ENCODE data around the gene OPCML. TPM values are rescaled to one million over a fixed set of nuclear protein-coding genes. Genes with fewer than 3 reads are reported as not detected.

OPCML gene
- not detected for total RNA-seq
- total RNA-seq: 0 reads per million in 2 donors

DNA sequence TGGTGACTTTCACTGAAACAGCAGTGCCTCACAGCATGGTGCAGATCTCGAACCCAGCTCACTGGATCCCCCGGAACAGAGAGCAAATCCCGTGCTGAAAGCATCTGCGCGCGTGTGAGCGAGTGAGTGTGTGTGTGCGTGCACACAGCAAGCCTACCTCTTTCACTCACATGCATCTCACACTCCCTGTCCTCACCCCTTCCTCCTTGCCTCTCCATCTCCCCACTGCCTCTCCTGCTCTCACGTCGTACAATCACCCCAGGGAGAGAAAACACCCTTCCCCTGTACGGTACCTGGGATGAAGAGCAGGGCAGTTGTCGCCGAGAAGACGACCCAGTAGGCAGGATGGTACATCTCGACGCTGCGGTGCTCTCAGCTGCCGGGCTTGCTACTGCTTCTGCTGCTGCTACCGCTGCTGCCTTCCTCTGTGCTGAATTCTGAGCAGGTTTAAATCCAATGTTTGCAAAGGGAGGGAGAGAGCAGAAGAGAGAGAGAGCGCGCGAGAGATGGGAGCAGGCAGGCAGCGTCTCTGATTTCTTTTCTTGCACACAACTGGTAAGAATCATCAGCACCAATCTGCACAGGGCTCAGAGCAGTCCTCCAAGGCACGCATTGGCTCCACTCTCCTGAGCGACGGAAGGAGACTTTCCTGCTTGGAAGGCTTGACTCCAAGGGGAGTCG, at the start of gene OPCML:
Gene OPCML (minus strand): TSS at position 531 of the 681 bp plus-strand sequence.
- no peaks in the 10 kb centered on the region for H3K4me1 Mint-ChIP-seq
- H3K27ac Mint-ChIP-seq: no peak within 1 kb of the TSS
- peaks cover 63% of the 10 kb centered on the region for H3K27me3 Mint-ChIP-seq
- H3K36me3 Mint-ChIP-seq (ENCODE audit: low read depth): peaks cover 3% of the 10 kb centered on the region
- DNase-seq (no peak), ATAC-seq (no peak)
- no peak within 1 kb of the TSS for H3K4me3 Mint-ChIP-seq
- no peaks in the 10 kb centered on the region for H3K9me3 ChIP-seq (ENCODE audit: control insufficient read depth, low read length, poor library complexity, severe bottlenecking)

DNA sequence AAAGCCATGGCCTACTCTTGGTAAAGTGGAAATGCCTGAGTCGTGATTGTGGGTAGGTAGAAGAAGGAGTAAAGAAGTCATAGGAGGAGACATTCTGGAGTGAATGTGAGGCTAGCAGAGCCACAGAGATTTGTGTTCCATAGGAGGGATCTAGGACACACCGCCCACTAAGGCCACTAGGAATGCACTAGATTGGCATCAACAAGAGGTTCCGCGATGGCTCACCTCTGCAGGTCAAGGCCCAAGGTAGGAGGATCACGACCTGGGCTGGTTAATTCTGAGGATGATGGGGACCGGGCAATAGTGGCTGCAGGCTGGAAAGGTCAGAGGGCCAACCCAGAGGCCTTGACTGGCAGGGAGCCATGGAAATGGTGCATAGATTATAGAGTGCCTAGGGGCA, 48.8 kb upstream of the OPCML start:
- DNase-seq: no peak
- Mint-ChIP-seq H3K27ac (no peak overlapping the region), H3K36me3 (ENCODE audit: low read depth) (no peaks in the 10 kb centered on the region), H3K27me3 (no peaks in the 10 kb centered on the region), H3K4me1 (no peaks in the 10 kb centered on the region), H3K4me3 (no peak overlapping the region)
- peaks cover 2% of the 10 kb centered on the region for H3K9me3 ChIP-seq (ENCODE audit: control insufficient read depth, low read length, poor library complexity, severe bottlenecking)
- no peak for ATAC-seq

DNA sequence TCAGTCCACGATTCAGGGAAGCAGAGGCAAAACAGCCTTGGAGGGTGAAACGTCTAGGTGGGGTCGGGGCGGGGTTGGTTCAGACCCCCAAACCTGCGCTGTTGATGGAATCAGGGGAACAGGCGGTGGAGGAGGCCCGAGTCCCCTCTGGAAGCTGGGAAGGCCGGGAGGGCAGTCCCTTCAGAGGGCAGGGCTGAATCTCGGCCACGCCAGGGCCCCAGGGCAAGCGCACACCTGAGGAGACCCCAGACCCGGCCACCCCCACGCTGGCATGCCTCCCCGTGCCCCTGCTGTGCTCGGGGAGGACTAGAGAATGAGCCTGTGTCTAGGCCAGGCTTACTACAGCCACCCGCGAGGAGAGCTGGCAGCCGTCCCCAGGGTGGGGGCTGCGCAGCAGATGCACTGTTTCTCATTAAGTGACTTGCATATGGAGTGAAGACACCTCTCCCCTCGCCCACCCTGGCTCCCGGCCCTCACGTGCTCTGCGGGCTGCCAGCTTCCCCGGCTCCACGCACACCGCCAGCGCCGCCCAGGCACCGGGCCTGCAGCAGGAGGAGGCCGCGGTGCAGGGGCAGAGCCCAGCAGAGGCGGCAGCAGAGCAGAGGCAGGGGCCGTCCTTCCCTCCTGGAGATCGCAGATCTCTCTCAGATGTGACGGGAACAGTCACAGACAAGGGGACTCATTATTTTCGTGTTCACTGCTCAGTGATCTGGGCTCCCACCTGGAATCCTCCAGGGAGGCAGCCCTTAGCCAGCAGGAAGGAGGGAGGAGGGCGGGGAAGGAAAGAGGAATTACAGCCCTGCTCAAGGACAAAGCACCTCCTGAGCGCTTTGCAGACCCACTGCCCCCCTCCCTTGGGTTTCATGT, 47.1 kb upstream of the OPCML start:
- Mint-ChIP-seq H3K4me3 (no peak overlapping the region), H3K36me3 (ENCODE audit: low read depth) (no peaks in the 10 kb centered on the region), H3K27me3 (no peaks in the 10 kb centered on the region), H3K4me1 (no peaks in the 10 kb centered on the region), H3K27ac (no peak overlapping the region)
- DNase-seq: no peak
- no peak for ATAC-seq
- H3K9me3 ChIP-seq (ENCODE audit: control insufficient read depth, low read length, poor library complexity, severe bottlenecking): peaks cover 2% of the 10 kb centered on the region

DNA sequence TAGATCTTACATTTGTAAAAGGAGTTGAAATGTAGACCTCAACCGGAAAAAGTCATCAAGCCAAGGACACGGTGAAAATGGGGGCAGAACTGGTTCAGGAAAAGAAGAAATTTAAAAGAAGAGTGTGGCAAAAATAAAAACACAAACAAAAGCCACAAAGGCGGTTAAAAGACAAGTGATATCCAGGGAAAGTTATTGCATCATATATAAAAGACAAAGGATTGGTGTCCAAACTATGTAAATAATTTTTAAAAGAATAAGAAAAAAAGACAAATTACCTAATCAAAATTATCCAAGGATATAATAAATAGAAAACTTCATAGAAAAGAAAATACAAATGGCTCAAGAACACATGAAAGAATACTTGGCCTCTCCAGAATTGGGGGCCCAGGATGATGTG, 45.1 kb upstream of the OPCML start:
- H3K27me3 Mint-ChIP-seq: peaks cover 5% of the 10 kb centered on the region
- peaks cover under 1% of the 10 kb centered on the region for H3K9me3 ChIP-seq (ENCODE audit: control insufficient read depth, low read length, poor library complexity, severe bottlenecking)
- H3K36me3 Mint-ChIP-seq (ENCODE audit: low read depth): no peaks in the 10 kb centered on the region
- DNase-seq (no peak), ATAC-seq (no peak)
- no peaks in the 10 kb centered on the region for H3K4me1 Mint-ChIP-seq
- H3K4me3 Mint-ChIP-seq: no peak overlapping the region
- H3K27ac Mint-ChIP-seq: no peak overlapping the region

DNA sequence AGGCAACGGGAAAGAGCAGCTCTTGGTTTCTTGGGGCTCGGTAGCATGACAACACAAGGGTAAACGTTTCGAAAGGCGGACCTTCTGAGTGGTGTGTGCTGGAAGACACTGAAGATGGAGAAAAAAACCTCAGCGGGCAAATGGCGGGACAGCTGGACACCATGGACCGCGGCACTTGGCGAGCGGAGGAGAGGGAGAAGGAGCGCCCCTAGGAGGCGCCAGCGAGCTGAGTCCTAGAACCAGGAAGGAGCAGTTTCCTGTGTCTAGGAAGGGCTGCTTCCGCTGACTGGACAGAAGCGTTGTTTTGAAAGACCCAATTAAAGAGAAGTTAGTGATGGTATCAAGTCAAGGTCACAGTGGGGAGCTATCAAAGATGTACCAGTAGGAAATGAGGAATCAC, 44.0 kb upstream of the OPCML start:
- DNase-seq (no peak), ATAC-seq (no peak)
- H3K27me3 Mint-ChIP-seq: peaks cover 5% of the 10 kb centered on the region
- H3K9me3 ChIP-seq (ENCODE audit: control insufficient read depth, low read length, poor library complexity, severe bottlenecking): no peaks in the 10 kb centered on the region
- H3K4me3 Mint-ChIP-seq: no peak overlapping the region
- no peak overlapping the region for H3K27ac Mint-ChIP-seq
- H3K4me1 Mint-ChIP-seq: no peaks in the 10 kb centered on the region
- H3K36me3 Mint-ChIP-seq (ENCODE audit: low read depth): no peaks in the 10 kb centered on the region

DNA sequence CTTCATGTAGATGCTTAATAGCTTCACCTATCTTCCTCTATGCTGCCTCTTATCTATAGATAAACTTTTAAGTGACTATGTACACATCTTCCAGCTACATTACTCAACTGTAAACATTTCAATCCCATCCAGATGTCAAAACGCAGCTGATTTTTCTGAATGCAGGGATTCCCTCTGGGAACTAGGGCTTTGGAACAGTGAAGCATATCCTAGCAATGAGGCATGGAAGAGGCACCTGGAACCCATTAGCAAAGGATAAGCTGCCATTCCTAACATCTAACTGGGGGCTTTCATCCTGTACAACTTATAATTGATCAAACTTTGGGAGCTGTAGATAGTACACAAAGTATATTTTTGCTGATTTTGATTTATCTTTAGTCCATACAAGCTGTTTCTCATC, 40.8 kb upstream of the OPCML start:
- no peaks in the 10 kb centered on the region for H3K9me3 ChIP-seq (ENCODE audit: control insufficient read depth, low read length, poor library complexity, severe bottlenecking)
- ATAC-seq (no peak), DNase-seq (no peak)
- no peaks in the 10 kb centered on the region for H3K36me3 Mint-ChIP-seq (ENCODE audit: low read depth)
- H3K4me1 Mint-ChIP-seq: no peaks in the 10 kb centered on the region
- no peak overlapping the region for H3K27ac Mint-ChIP-seq
- H3K27me3 Mint-ChIP-seq: peaks cover 5% of the 10 kb centered on the region
- H3K4me3 Mint-ChIP-seq: no peak overlapping the region

DNA sequence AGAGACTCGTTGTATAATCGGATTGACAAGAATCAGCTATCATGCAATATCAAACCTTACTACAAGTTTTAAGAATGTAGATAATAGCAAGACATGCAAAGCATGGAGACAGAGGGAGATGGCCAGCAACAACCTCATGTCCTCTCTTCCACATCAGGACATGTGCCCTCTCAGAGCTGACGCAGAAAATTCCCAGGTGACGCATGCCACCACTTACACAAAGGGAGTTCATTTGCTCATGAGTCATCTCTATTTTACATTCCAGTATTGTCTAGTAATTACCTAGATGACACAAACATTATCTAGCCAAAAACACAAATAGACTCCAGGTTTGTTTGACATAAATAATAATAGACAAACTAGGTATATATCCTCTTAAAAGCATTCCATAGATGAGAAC, 38.1 kb upstream of the OPCML start:
- ATAC-seq (no peak), DNase-seq (no peak)
- H3K27me3 Mint-ChIP-seq: peaks cover 13% of the 10 kb centered on the region
- H3K36me3 Mint-ChIP-seq (ENCODE audit: low read depth): no peaks in the 10 kb centered on the region
- H3K9me3 ChIP-seq (ENCODE audit: control insufficient read depth, low read length, poor library complexity, severe bottlenecking): no peaks in the 10 kb centered on the region
- H3K4me3 Mint-ChIP-seq: no peak overlapping the region
- H3K4me1 Mint-ChIP-seq: no peaks in the 10 kb centered on the region
- no peak overlapping the region for H3K27ac Mint-ChIP-seq

DNA sequence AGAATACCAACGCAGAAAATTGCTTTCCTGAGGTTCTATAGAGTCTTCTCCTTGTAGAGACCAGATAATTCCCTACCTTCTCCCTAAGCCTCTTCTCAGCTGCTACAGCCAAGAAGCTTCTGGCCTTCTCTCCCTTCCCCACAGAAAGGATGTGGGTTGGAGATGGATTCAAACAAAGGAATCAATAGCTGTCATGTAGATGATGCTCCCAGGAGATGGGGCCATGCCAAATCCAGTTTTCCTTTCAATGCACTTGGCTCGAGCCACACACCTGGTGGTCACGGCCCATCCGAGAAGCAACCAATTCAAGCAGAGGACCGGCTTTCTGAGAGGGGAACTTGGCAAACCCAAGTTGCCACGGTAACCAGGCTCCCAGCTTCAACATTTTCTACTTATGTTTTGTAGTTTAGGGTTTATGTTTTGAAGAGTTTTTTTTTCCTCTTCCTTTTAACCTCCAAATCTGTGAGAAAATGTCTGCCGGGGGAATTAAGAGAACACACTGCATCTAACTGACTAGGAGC, 31.3 kb upstream of the OPCML start:
- ATAC-seq (no peak), DNase-seq (no peak)
- no peaks in the 10 kb centered on the region for H3K4me1 Mint-ChIP-seq
- H3K27me3 Mint-ChIP-seq: peaks cover 8% of the 10 kb centered on the region
- H3K27ac Mint-ChIP-seq: no peak overlapping the region
- no peak overlapping the region for H3K4me3 Mint-ChIP-seq
- H3K9me3 ChIP-seq (ENCODE audit: control insufficient read depth, low read length, poor library complexity, severe bottlenecking): no peaks in the 10 kb centered on the region
- no peaks in the 10 kb centered on the region for H3K36me3 Mint-ChIP-seq (ENCODE audit: low read depth)

DNA sequence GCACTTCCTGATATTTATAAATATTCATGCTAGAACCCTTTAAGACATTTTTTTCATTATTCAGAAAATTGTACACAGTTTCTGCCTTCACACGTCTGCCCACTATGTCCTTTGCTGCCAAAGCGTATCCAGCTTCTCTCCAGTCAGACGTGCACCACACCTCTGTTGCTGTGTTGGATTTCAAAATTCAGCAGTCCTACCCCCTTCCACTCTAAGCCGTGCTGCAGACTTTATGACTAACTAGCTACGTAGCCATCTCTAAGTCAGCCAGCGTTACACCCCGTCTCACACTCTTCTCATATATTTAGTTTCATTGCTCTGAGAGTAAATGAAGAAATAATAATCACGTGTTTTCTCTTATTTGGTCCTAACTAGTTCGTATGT, 28.2 kb upstream of the OPCML start:
- no peak for DNase-seq
- H3K27me3 Mint-ChIP-seq: no peaks in the 10 kb centered on the region
- H3K4me3 Mint-ChIP-seq: no peak overlapping the region
- no peak overlapping the region for H3K27ac Mint-ChIP-seq
- no peak for ATAC-seq
- no peaks in the 10 kb centered on the region for H3K9me3 ChIP-seq (ENCODE audit: control insufficient read depth, low read length, poor library complexity, severe bottlenecking)
- H3K36me3 Mint-ChIP-seq (ENCODE audit: low read depth): no peaks in the 10 kb centered on the region
- no peaks in the 10 kb centered on the region for H3K4me1 Mint-ChIP-seq

DNA sequence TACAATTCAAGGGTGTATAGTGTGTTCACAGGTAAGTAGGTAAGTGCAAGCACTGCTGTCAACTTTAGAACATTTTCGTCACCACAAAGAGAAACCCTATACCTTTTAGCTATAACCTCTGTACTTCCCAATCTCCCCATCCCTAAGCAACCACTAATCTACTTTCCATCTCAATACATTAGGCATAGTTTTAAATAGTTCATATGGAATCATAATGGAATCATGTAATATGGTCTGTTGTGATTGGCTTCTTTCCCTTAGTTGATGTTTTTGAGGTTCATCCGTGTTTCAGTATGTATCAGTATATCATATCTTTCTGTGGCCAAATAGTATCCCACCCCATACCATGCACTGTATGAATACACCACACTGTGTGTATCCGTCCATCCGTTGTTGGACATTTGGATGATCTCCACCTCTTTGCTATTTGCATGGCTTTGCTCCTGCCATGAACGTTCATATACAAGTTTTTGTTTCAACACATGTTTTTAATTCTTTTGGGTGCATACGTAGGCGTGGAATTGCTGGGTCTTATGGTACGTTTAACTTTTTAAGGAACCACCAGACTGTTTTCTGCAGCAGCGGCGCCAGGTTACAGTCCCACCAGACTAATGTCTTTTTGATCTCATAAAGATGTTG, 27.7 kb upstream of the OPCML start:
- ATAC-seq: no peak
- Mint-ChIP-seq H3K36me3 (ENCODE audit: low read depth) (no peaks in the 10 kb centered on the region), H3K4me1 (no peaks in the 10 kb centered on the region), H3K4me3 (no peak overlapping the region), H3K27ac (no peak overlapping the region), H3K27me3 (no peaks in the 10 kb centered on the region)
- no peaks in the 10 kb centered on the region for H3K9me3 ChIP-seq (ENCODE audit: control insufficient read depth, low read length, poor library complexity, severe bottlenecking)
- no peak for DNase-seq

DNA sequence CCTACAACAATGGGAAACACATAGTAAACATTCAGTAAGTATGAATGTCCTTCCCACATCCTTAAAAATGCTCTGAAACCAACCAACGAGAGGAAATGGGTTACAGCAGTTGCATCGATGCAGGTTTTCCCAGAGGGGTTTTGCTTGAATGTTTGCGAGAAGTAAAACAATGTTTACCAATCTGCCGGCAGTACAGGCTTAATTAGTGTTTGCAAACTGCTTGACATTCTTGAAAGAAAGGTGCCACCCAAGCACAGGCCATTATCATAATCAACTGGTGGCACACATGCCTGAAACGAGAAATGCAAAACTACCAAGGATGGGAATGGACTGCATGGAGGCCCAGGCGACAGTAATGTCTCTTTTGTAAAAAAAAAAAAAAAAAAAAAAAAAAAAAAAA, 27.1 kb upstream of the OPCML start:
- no peaks in the 10 kb centered on the region for H3K9me3 ChIP-seq (ENCODE audit: control insufficient read depth, low read length, poor library complexity, severe bottlenecking)
- Mint-ChIP-seq H3K27ac (no peak overlapping the region), H3K4me3 (no peak overlapping the region), H3K4me1 (no peaks in the 10 kb centered on the region), H3K36me3 (ENCODE audit: low read depth) (no peaks in the 10 kb centered on the region), H3K27me3 (no peaks in the 10 kb centered on the region)
- DNase-seq: no peak
- no peak for ATAC-seq

DNA sequence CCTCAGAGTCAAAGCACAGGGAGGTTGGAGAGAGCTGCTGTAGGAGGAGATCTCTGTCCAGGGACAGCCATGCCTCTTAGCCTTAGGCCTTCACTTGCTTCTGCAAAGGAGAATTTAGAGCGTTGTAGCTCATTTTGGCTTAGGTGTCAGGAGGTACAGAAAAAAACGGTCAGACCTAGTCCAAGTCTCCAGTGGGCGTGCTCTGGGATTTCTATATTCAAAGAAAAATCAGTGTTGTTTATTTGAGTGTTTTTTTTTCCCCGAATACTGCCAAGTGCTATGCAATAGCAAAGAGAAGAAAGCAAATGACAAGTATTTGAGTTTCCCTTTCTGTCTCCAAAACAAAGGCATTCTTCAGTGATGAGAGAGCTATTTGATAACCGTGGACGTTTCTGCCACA, 22.7 kb upstream of the OPCML start:
- no peaks in the 10 kb centered on the region for H3K36me3 Mint-ChIP-seq (ENCODE audit: low read depth)
- H3K27me3 Mint-ChIP-seq: no peaks in the 10 kb centered on the region
- no peak overlapping the region for H3K27ac Mint-ChIP-seq
- H3K4me1 Mint-ChIP-seq: no peaks in the 10 kb centered on the region
- ATAC-seq (no peak), DNase-seq (no peak)
- H3K4me3 Mint-ChIP-seq: no peak overlapping the region
- H3K9me3 ChIP-seq (ENCODE audit: control insufficient read depth, low read length, poor library complexity, severe bottlenecking): no peaks in the 10 kb centered on the region

DNA sequence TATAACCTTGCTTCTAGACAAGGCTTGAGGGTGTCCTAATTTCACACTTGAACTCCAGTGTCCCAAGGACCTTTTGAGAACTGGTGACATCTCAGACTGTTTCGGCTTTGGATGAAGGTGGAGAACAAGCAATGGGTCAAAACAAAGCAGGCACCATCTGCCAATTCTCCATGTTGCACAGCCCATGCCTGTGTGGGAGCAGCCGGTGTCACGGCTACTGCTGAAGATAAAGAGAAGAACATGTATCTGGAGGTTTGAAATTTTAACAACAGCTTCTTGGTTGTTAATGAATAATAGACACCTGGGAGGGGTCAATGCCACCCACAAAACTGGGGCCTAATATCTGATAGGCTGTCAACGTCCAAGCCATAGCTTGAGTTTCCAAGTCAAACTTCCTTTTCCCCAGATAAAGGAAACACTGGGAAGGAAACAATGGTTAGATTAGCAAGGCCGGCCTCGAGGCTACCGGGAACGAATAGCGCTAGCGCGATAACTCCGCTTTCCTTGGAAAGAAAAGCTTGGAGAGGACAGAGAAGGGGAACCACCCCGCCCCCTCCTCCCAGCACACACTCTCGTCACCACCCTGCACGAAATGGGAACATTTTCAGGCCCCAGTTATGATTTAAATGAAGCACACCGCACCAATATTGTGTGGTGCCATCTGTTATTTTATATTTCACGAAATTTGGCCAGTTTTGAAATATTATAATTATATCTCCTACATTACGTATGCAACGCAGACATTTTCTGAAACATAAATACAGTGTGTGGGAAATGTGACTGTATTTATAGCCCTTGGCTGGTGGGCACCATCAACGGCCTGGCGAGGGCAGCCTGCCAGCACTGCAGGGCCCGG, 21.8 kb upstream of the OPCML start:
- Mint-ChIP-seq H3K4me1 (no peaks in the 10 kb centered on the region), H3K27ac (no peak overlapping the region), H3K27me3 (no peaks in the 10 kb centered on the region), H3K36me3 (ENCODE audit: low read depth) (no peaks in the 10 kb centered on the region), H3K4me3 (no peak overlapping the region)
- H3K9me3 ChIP-seq (ENCODE audit: control insufficient read depth, low read length, poor library complexity, severe bottlenecking): no peaks in the 10 kb centered on the region
- DNase-seq (no peak), ATAC-seq (no peak)
